Gastrocnemius medialis (tissue), 4 donors: Measurements from ENCODE around the gene CEP72. TPM values are rescaled to one million over a fixed set of nuclear protein-coding genes. Genes with fewer than 3 reads are reported as not detected.
"Not testable (repeated sequence)": the region's sequence is repeated elsewhere in the genome, so short reads cannot be mapped to it uniquely, and the experiment has no call there.

Experiments
- ATAC-seq, 2 donors: fragments of 150-250 bp; one replicate each; pipeline ENCODE4 v1.9.1; 2016
- DNase-seq, 2 donors: peaks; one replicate each; pipeline ENCODE4 v3.0.0-alpha.2; 2019
- H3K27ac ChIP-seq, 4 donors: fragments of 200-600 bp; sonication (generic); 1 replicate in 1 of 4; 2 replicates in 3 of 4; pipeline ENCODE4 v1.5.1; 2016 to 2018; ENCODE audit warnings: mild to moderate bottlenecking in 2 of 4, moderate library complexity in 1 of 4
- H3K27me3 ChIP-seq, 3 donors: fragments of 200-600 bp; sonication (generic) in 2 of 3; 1 replicate in 1 of 3; 2 replicates in 2 of 3; pipeline versions ENCODE4 v1.5.1 to v1.6.0; 2016 to 2019; ENCODE audit warnings: mild to moderate bottlenecking in 1 of 3, moderate library complexity in 1 of 3
- H3K36me3 ChIP-seq, 2 donors: fragments of 200-600 bp; sonication (generic) in 1 of 2; one replicate each; pipeline ENCODE4 v1.5.1; 2017 to 2018
- H3K4me1 ChIP-seq, 2 donors: fragments of 200-600 bp; sonication (generic) in 1 of 2; one replicate each; pipeline ENCODE4 v1.5.1; 2016 to 2017; ENCODE audit warnings: mild to moderate bottlenecking in 2 of 2
- H3K4me3 ChIP-seq, 4 donors: fragments of 200-600 bp; sonication (generic) in 3 of 4; 1 replicate in 1 of 4; 2 replicates in 3 of 4; pipeline ENCODE4 v1.5.1; 2016 to 2019; ENCODE audit warnings: mild to moderate bottlenecking in 2 of 4
- H3K9me3 ChIP-seq, 3 donors: fragments of 200-600 bp; sonication (generic) in 2 of 3; 1 replicate in 1 of 3; 2 replicates in 2 of 3; pipeline ENCODE4 v1.5.1; 2016 to 2019
- CTCF ChIP-seq, 5 experiments: fragments of 450-650 bp in 3 of 5; fragments of 200-600 bp in 2 of 5; sonication (generic) in 2 of 5; IDR thresholded peaks in 4 of 5; conservative IDR thresholded peaks in 1 of 5; 1 replicate in 4 of 5; 2 replicates in 1 of 5; pipeline ENCODE4 v1.5.1; 2016 to 2019; ENCODE audit warnings: antibody characterized with exemption in 5 of 5, mild to moderate bottlenecking in 3 of 5, moderate library complexity in 3 of 5
- POLR2A ChIP-seq, 2 donors: fragments of 450-650 bp; IDR thresholded peaks; one replicate each; pipeline ENCODE4 v1.6.1; 2017; ENCODE audit warnings: antibody characterized with exemption in 2 of 2, mild to moderate bottlenecking in 2 of 2, moderate library complexity in 2 of 2
- in situ Hi-C, 4 donors: fragments of 200-750 bp; cut with MboI; loops; one replicate each; pipeline versions ENCODE4 v1.15.0 to v1.8.0; 2017; ENCODE audit warnings: low sequenced_read_pairs in 4 of 4
- intact Hi-C: fragments of 100-400 bp; cut with DNase I; formaldehyde crosslinking; loops from one replicate; pipeline ENCODE4 v1.15.1; 2023; ENCODE audit warnings: low total_unique reads
- total RNA-seq, 4 donors: library from RNA; depleted of rRNA; stranded (reverse); fragments of >200 nt; gene quantifications; one replicate each; pipeline versions ENCODE4 v1.1.0 to v1.2.3, GENCODE V29; 2016

The CEP72 gene
- total RNA-seq, 4 donors from 2014 or later: 0.36 to 0.56 (median 0.40) TPM; not detected in 1

- Histone ChIP-seq H3K4me3 (no peak overlapping the region), H3K27ac (no peak overlapping the region), H3K4me1 (no peaks in the 10 kb centered on the region), H3K36me3 (no peaks in the 10 kb centered on the region), H3K9me3 (no peaks in the 10 kb centered on the region), H3K27me3 (peaks cover 3 to 20% (median 15%) of the 10 kb centered on the region in 3 donors)
- in situ Hi-C loops (no loop called here), intact Hi-C loops (no loop called here)
- TF ChIP-seq CTCF (IDR thresholded peaks at IDR 0.05 in 4 of 5, conservative IDR thresholded peaks at IDR 0.05 in 1 of 5) (no peak), POLR2A (IDR thresholded peaks at IDR 0.05) (no peak)
- ATAC-seq (no peak), DNase-seq (no peak)
Observed at GRCh38 chr5:601771-602465, 10.2 kb upstream of the CEP72 start.

- no peak overlapping the region for H3K4me3 ChIP-seq
- H3K36me3 ChIP-seq: no peaks in the 10 kb centered on the region
- no peaks in the 10 kb centered on the region for H3K9me3 ChIP-seq
- TF ChIP-seq CTCF (IDR thresholded peaks at IDR 0.05 in 4 of 5, conservative IDR thresholded peaks at IDR 0.05 in 1 of 5) (no peak), POLR2A (IDR thresholded peaks at IDR 0.05) (no peak)
- DNase-seq: no peak
- H3K27ac ChIP-seq: no peak overlapping the region
- H3K27me3 ChIP-seq: peaks cover 5 to 20% (median 15%) of the 10 kb centered on the region in 3 donors
- no peak for ATAC-seq
- intact Hi-C loops: no loop called here
- H3K4me1 ChIP-seq: no peaks in the 10 kb centered on the region
- in situ Hi-C loops: no loop called here
Observed at GRCh38 chr5:602466-603035, 9.6 kb upstream of the CEP72 start.

- TF ChIP-seq CTCF (IDR thresholded peaks at IDR 0.05 in 4 of 5, conservative IDR thresholded peaks at IDR 0.05 in 1 of 5): no peak
- no peak for TF ChIP-seq POLR2A (IDR thresholded peaks at IDR 0.05)
- Histone ChIP-seq H3K27me3 (peaks cover 5 to 17% (median 15%) of the 10 kb centered on the region in 3 donors), H3K36me3 (no peaks in the 10 kb centered on the region), H3K9me3 (no peaks in the 10 kb centered on the region), H3K4me1 (no peaks in the 10 kb centered on the region), H3K27ac (no peak overlapping the region), H3K4me3 (no peak overlapping the region)
- intact Hi-C loops (no loop called here), in situ Hi-C loops (no loop called here)
- DNase-seq (no peak), ATAC-seq (no peak)
Observed at GRCh38 chr5:603081-603998, 8.8 kb upstream of the CEP72 start.

- Histone ChIP-seq H3K27me3 (peaks cover 5 to 15% (median 14%) of the 10 kb centered on the region in 3 donors), H3K4me3 (no peak overlapping the region), H3K36me3 (no peaks in the 10 kb centered on the region), H3K27ac (no peak overlapping the region), H3K9me3 (no peaks in the 10 kb centered on the region), H3K4me1 (no peaks in the 10 kb centered on the region)
- TF ChIP-seq CTCF (IDR thresholded peaks at IDR 0.05 in 4 of 5, conservative IDR thresholded peaks at IDR 0.05 in 1 of 5) (no peak), POLR2A (IDR thresholded peaks at IDR 0.05) (no peak)
- ATAC-seq (no peak), DNase-seq (no peak)
- in situ Hi-C loops: no loop called here
- intact Hi-C loops: no loop called here
Observed at GRCh38 chr5:604391-604831, 7.7 kb upstream of the CEP72 start.

- H3K27me3 ChIP-seq: peaks cover 5 to 15% (median 14%) of the 10 kb centered on the region in 3 donors
- H3K36me3 ChIP-seq, ATAC-seq, in situ Hi-C loops, intact Hi-C loops, H3K27ac ChIP-seq, H3K4me3 ChIP-seq, H3K4me1 ChIP-seq, DNase-seq, H3K9me3 ChIP-seq: not testable (repeated sequence)
Observed at GRCh38 chr5:605090-605489, 7.0 kb upstream of the CEP72 start.
